Measurements from ENCODE around the gene SHOC2.
A peak's percentile ranks its signal among the peaks of the same experiment; 100 is the strongest.
"Not testable (repeated sequence)": the region's sequence is repeated elsewhere in the genome, so short reads cannot be mapped to it uniquely, and the experiment has no call there.

SHOC2 gene

GRCh38 chr10:110901954-110902819 lies 17.2 kb upstream of the SHOC2 start:
- no peak for DNase-seq (ENCODE audit: low read depth in 2 of 2)

GRCh38 chr10:110903280-110904278 lies 15.8 kb upstream of the SHOC2 start:
- DNase-seq (ENCODE audit: low read depth in 2 of 2) = no peak

- DNase-seq (ENCODE audit: low read depth in 2 of 2) = no peak
Observed at GRCh38 chr10:110910138-110910537, 9.3 kb upstream of the SHOC2 start.

- DNase-seq (ENCODE audit: low read depth in 2 of 2) = no peak
Observed at GRCh38 chr10:110912374-110912773, 7.0 kb upstream of the SHOC2 start.

GRCh38 chr10:110914431-110914830 lies 5.0 kb upstream of the SHOC2 start:
- no peak for DNase-seq (ENCODE audit: low read depth in 2 of 2)

- DNase-seq (ENCODE audit: low read depth in 2 of 2) = no peak
Observed at GRCh38 chr10:110915035-110915434, 4.4 kb upstream of the SHOC2 start.

GRCh38 chr10:110915600-110915999 lies 3.8 kb upstream of the SHOC2 start:
- not testable (repeated sequence) for DNase-seq (ENCODE audit: low read depth in 2 of 2)

- no peak for DNase-seq (ENCODE audit: low read depth in 2 of 2)
Observed at GRCh38 chr10:110916554-110917346, 2.7 kb upstream of the SHOC2 start.

GRCh38 chr10:110918269-110918642 lies 1.1 kb upstream of the SHOC2 start:
- DNase-seq (ENCODE audit: low read depth in 2 of 2) = peak; percentile 77 to 89

GRCh38 chr10:110918643-110919348 lies 608 bp upstream of the SHOC2 start, which contains the start of gene BBIP1:
BBIP1 (minus strand) TSS chr10:110919180; CDS start chr10:110918157, 1,023 bp downstream.
- no peak for DNase-seq (ENCODE audit: low read depth in 2 of 2)

- no peak for DNase-seq (ENCODE audit: low read depth in 2 of 2)
Observed at GRCh38 chr10:110919971-110920881, 822 bp downstream of the SHOC2 start.

- no peak for DNase-seq (ENCODE audit: low read depth in 2 of 2)
Observed at GRCh38 chr10:110923856-110924493, 4.6 kb downstream of the SHOC2 start.

- no peak for DNase-seq (ENCODE audit: low read depth in 2 of 2)
Observed at GRCh38 chr10:110927461-110927860, 8.1 kb downstream of the SHOC2 start.

GRCh38 chr10:110931769-110932381 lies 12.5 kb downstream of the SHOC2 start:
- no peak for DNase-seq (ENCODE audit: low read depth in 2 of 2)

- no peak for DNase-seq (ENCODE audit: low read depth in 2 of 2)
Observed at GRCh38 chr10:110932505-110933180, 13.2 kb downstream of the SHOC2 start.

GRCh38 chr10:110936757-110937156 lies 17.4 kb downstream of the SHOC2 start:
- DNase-seq (ENCODE audit: low read depth in 2 of 2) = no peak

- no peak for DNase-seq (ENCODE audit: low read depth in 2 of 2)
Observed at GRCh38 chr10:110939419-110939818, 20.0 kb downstream of the SHOC2 start.

GRCh38 chr10:110944792-110945396 lies 25.5 kb downstream of the SHOC2 start:
- no peak for DNase-seq (ENCODE audit: low read depth in 2 of 2)

Measured in stimulated activated CD4-positive, alpha-beta T cell treated with anti-CD3 and anti-CD28 coated beads, Interleukin-4, amount 100 ng/mL, for 48 hours (primary cell).